ENCODE results near the gene TMEM91. TPM values are rescaled to one million over a fixed set of nuclear protein-coding genes. Genes with fewer than 3 reads are reported as not detected.

The TMEM91 gene
- total and polyA plus RNA-seq, 2 of the 8 experiments (the other 6 are each of a cell fraction or from before 2014, with no cell fraction given): 5.3 to 7.4 TPM

GRCh38 chr19:41411100-41411967 lies 35.0 kb downstream of the TMEM91 start:
- Histone ChIP-seq H3K23ac (ENCODE audit: insufficient read length) (no peak overlapping the region), H3K23me2 (ENCODE audit: low read depth, low read length) (no peaks in the 10 kb centered on the region), H3K18ac (ENCODE audit: extremely low read depth, low read length) (no peak overlapping the region), H3K27ac (ENCODE audit: low read depth, low read length) (no peak overlapping the region), H4K20me1 (replicated peaks in 1 of 2; ENCODE audit: control insufficient read depth in 1 of 2, insufficient read depth in 2 of 2, low read length in 2 of 2) (peaks cover 0 to 5% of the 10 kb centered on the region in 2 experiments), H2BK5ac (ENCODE audit: low read depth, low read length) (no peak overlapping the region), H3K56ac (replicated peaks; ENCODE audit: insufficient read length, low read depth, low read length) (no peak overlapping the region), H3K79me1 (ENCODE audit: low read depth, low read length) (no peaks in the 10 kb centered on the region), H3K4me2 (ENCODE audit: insufficient read depth in 1 of 2, low read depth in 2 of 2, low read length in 2 of 2) (no peak overlapping the region), H2BK12ac (ENCODE audit: low read depth, low read length) (no peak overlapping the region), H4K5ac (ENCODE audit: insufficient read length, low read depth, low read length) (no peak overlapping the region), H4K8ac (ENCODE audit: extremely low read depth, insufficient read depth, low read length) (no peak overlapping the region), H2AFZ (ENCODE audit: low read length) (no peak overlapping the region), H3K27me3 (replicated peaks in 1 of 4; ENCODE audit: control insufficient read depth in 3 of 4, extremely low read depth in 1 of 4, insufficient read depth in 3 of 4, low read length in 3 of 4) (no peaks in the 10 kb centered on the region; a peak in 1 of 7 replicates), H3K79me2 (ENCODE audit: control insufficient read depth in 1 of 2, insufficient read depth in 2 of 2, low read length in 2 of 2) (no peaks in the 10 kb centered on the region), H2BK15ac (ENCODE audit: low read length) (no peak overlapping the region), H2BK20ac (ENCODE audit: low read length) (no peak overlapping the region), H2AK5ac (ENCODE audit: low read depth, low read length) (no peak overlapping the region), H3K14ac (ENCODE audit: insufficient read length) (no peak overlapping the region), H2BK120ac (replicated peaks; ENCODE audit: low read depth, low read length) (no peak overlapping the region), H3K36me3 (ENCODE audit: control insufficient read depth in 2 of 4, insufficient read depth in 4 of 4, low read length in 3 of 4) (peaks cover 2 to 9% (median 4%) of the 10 kb centered on the region in 4 experiments; a peak in 4 of 8 replicates), H4K91ac (replicated peaks; ENCODE audit: insufficient read length, low read length) (no peak overlapping the region), H3K4me1 (replicated peaks in 1 of 4; ENCODE audit: control insufficient read depth in 3 of 4, insufficient read depth in 4 of 4, low read length in 3 of 4) (peaks cover 0 to 5% (median 1%) of the 10 kb centered on the region in 4 experiments; a peak in 5 of 7 replicates), H3K4ac (replicated peaks; ENCODE audit: insufficient read length, low read depth, low read length) (no peak overlapping the region), H3K4me3 (ENCODE audit: extremely low read depth in 1 of 4, insufficient read depth in 2 of 4, low read depth in 3 of 4, low read length in 4 of 4) (no peak overlapping the region), H3K9ac (replicated peaks in 1 of 4; ENCODE audit: extremely low read depth in 1 of 4, low read depth in 3 of 4, low read length in 3 of 4) (no peak overlapping the region), H3K9me3 (ENCODE audit: insufficient read depth in 2 of 2, low read depth in 1 of 2, low read length in 1 of 2) (no peaks in the 10 kb centered on the region)
- 69% methylated on average over 9 of the region's 9 CpGs; no CpG with 5 or more reads in 1 of the 2 experiments for WGBS, 2 experiments (ENCODE audit: extremely low coverage in 1 of 2, insufficient coverage in 1 of 2, insufficient read length in 1 of 2, insufficient replicate concordance in 2 of 2, low coverage in 1 of 2, low lambda C conversion rate in 2 of 2, missing lambda C conversion rate in 1 of 2)
- ChIA-PET POLR2A (ENCODE audit: partially characterized antibody) (interaction anchor here (1.6 kb wide), 1 partner anchor 17 kb away, joined by 5 read pairs; no protein-coding TSS in a partner anchor), CTCF (ENCODE audit: partially characterized antibody) (no interaction called here)
- DNase-seq (ENCODE audit: low read depth in 1 of 2, low spot score in 2 of 2) (no peak), FAIRE-seq (no peak)
- TF ChIP-seq TAF7 (optimal IDR thresholded peaks at IDR 0.05; ENCODE audit: borderline replicate concordance, low read depth, low read length) (no peak), SIN3A (conservative IDR thresholded peaks at IDR 0.05 in 1 of 2, IDR thresholded peaks at IDR 0.05 in 1 of 2; ENCODE audit: low read depth in 1 of 2, low read length in 2 of 2) (no peak), USF2 (IDR thresholded peaks at IDR 0.05; ENCODE audit: low read length) (no peak), FOSL1 (IDR thresholded peaks at IDR 0.05; ENCODE audit: insufficient read depth, low read depth, low read length) (no peak), SIRT6 (IDR thresholded peaks at IDR 0.05; ENCODE audit: low read length) (no peak), NANOG (IDR thresholded peaks at IDR 0.05; ENCODE audit: insufficient read depth, low read depth, low read length, poor library complexity, severe bottlenecking) (no peak), BACH1 (IDR thresholded peaks at IDR 0.05; ENCODE audit: low read length) (no peak)

All from H1 (cell line).